Mucosa of descending colon (tissue), 3 donors: ENCODE results near the gene PDCD4. TPM values are rescaled to one million over a fixed set of nuclear protein-coding genes. Genes with fewer than 3 reads are reported as not detected.

ENCODE experiments used
- ATAC-seq: fragments of 200-7000 bp; cut with Tn5 transposase; one replicate; pipeline ENCODE4 v1.9.1; 2020; ENCODE audit warnings: mild to moderate bottlenecking, moderate library complexity
- DNase-seq, 3 donors: peaks; one replicate each; pipeline ENCODE4 v3.0.0-alpha.2; 2020
- H3K36me3 ChIP-seq: fragments of 200-600 bp; one replicate; pipeline ENCODE4 v1.8.0; 2021; ENCODE audit warnings: low read depth, mild to moderate bottlenecking
- H3K4me1 ChIP-seq: fragments of 200-600 bp; one replicate; pipeline ENCODE4 v1.8.0; 2021; ENCODE audit warnings: low read depth, mild to moderate bottlenecking
- H3K4me3 ChIP-seq: fragments of 200-600 bp; one replicate; pipeline ENCODE4 v1.8.0; 2021; ENCODE audit warnings: mild to moderate bottlenecking
- H3K9me3 ChIP-seq: fragments of 200-600 bp; one replicate; pipeline ENCODE4 v1.8.0; 2021; ENCODE audit warnings: mild to moderate bottlenecking
- CTCF ChIP-seq: fragments of 200-600 bp; IDR thresholded peaks from one replicate; pipeline ENCODE4 v1.8.0; 2022; ENCODE audit warnings: antibody characterized with exemption, mild to moderate bottlenecking
- intact Hi-C, 2 donors: fragments of 100-400 bp; cut with DNase I in 1 of 2; cut with micrococcal nuclease in 1 of 2; formaldehyde crosslinking; loops; one replicate each; pipeline versions ENCODE4 v1.11.0 to v1.11.1; 2022; cut with DNase I, micrococcal nuclease
- total RNA-seq, 3 donors: library from RNA; stranded (reverse); fragmentation: NEBNext Ultra II Directional in 2 of 3; extraction: Animal tissue kit (Norgen Biotek cat#: 25700) in 2 of 3; gene quantifications; one replicate each; pipeline versions ENCODE4 v1.2.1 to v1.2.4, GENCODE V29; 2021 to 2023
- donor health status: DM: no; HTN: no; CAD: no; lungs with moderate emphysema.
- donor health status: DM: no; HTN: no; CAD: no.
- donor health status: DM: no; HTN: yes; CAD: no.

The PDCD4 gene
- total RNA-seq, 3 donors from 2014 or later = 290 to 605 (median 528) TPM

- intact Hi-C loops = loop anchor here in 1 of 2 donors (10.0 kb wide), 1 partner anchor 49 kb away; the partner anchor contains the start of gene PDCD4
- Histone ChIP-seq H3K36me3 (no peaks in the 10 kb centered on the region), H3K9me3 (no peaks in the 10 kb centered on the region), H3K4me3 (no peak overlapping the region), H3K4me1 (peaks cover 12% of the 10 kb centered on the region)
- no peak for TF ChIP-seq CTCF
- DNase-seq (no peak), ATAC-seq (no peak)
Observed at GRCh38 chr10:110825508-110825907, 46.2 kb upstream of the PDCD4 start.

- Histone ChIP-seq H3K4me1 (peaks cover 11% of the 10 kb centered on the region), H3K9me3 (no peaks in the 10 kb centered on the region), H3K4me3 (no peak overlapping the region), H3K36me3 (no peaks in the 10 kb centered on the region)
- ATAC-seq = no peak
- no peak for TF ChIP-seq CTCF
- intact Hi-C loops = loop anchor here in 1 of 2 donors (10.0 kb wide), 1 partner anchor 47 kb away; the partner anchor contains the start of gene PDCD4
- DNase-seq = no peak
Observed at GRCh38 chr10:110827410-110827809, 44.3 kb upstream of the PDCD4 start.

GRCh38 chr10:110827875-110828274, 43.9 kb upstream of the PDCD4 start:
- peaks cover 10% of the 10 kb centered on the region for H3K4me1 ChIP-seq
- no peak overlapping the region for H3K4me3 ChIP-seq
- TF ChIP-seq CTCF = no peak
- no peaks in the 10 kb centered on the region for H3K9me3 ChIP-seq
- intact Hi-C loops = loop anchor here in 1 of 2 donors (10.0 kb wide), 1 partner anchor 47 kb away; the partner anchor contains the start of gene PDCD4
- no peak for DNase-seq
- H3K36me3 ChIP-seq = no peaks in the 10 kb centered on the region
- ATAC-seq = no peak

- no peaks in the 10 kb centered on the region for H3K9me3 ChIP-seq
- H3K36me3 ChIP-seq = no peaks in the 10 kb centered on the region
- ATAC-seq = no peak
- H3K4me3 ChIP-seq = no peak overlapping the region
- H3K4me1 ChIP-seq = peaks cover 7% of the 10 kb centered on the region
- no peak for TF ChIP-seq CTCF
- intact Hi-C loops = loop anchor here in 1 of 2 donors (10.0 kb wide), 1 partner anchor 46 kb away; the partner anchor contains the start of gene PDCD4
- no peak for DNase-seq
Observed at GRCh38 chr10:110828525-110828924, 43.2 kb upstream of the PDCD4 start.

GRCh38 chr10:110829721-110830410, 41.9 kb upstream of the PDCD4 start:
- DNase-seq = no peak
- intact Hi-C loops = loop anchor here in 1 of 2 donors (10.0 kb wide), 1 partner anchor 45 kb away; the partner anchor contains the start of gene PDCD4
- Histone ChIP-seq H3K36me3 (no peaks in the 10 kb centered on the region), H3K4me1 (no peaks in the 10 kb centered on the region), H3K4me3 (no peak overlapping the region), H3K9me3 (no peaks in the 10 kb centered on the region)
- ATAC-seq = no peak
- TF ChIP-seq CTCF = no peak
